Nephron progenitor cell (in vitro differentiated cells): ENCODE measurements around the gene CACNA1D.

ENCODE experiments used
- DNase-seq: peaks from one replicate; pipeline ENCODE4 v3.0.0; 2021
- H3K27ac Mint-ChIP-seq: 2 replicates; pipeline ENCODE4 v1.8.0; 2021; ENCODE audit warnings: mild to moderate bottlenecking, moderate library complexity, mixed read lengths
- H3K27me3 Mint-ChIP-seq: 2 replicates; pipeline ENCODE4 v1.8.0; 2021; ENCODE audit warnings: mild to moderate bottlenecking, low read depth, mixed read lengths; ENCODE audit not compliant: poor library complexity
- H3K36me3 Mint-ChIP-seq: 2 replicates; pipeline ENCODE4 v1.8.0; 2021; ENCODE audit warnings: low read depth, mixed read lengths
- H3K4me1 Mint-ChIP-seq: 2 replicates; pipeline ENCODE4 v1.8.0; 2021; ENCODE audit warnings: mixed read lengths
- H3K4me3 Mint-ChIP-seq: 2 replicates; pipeline ENCODE4 v1.8.0; 2021; ENCODE audit warnings: mild to moderate bottlenecking, moderate library complexity, mixed read lengths
- H3K9me3 Mint-ChIP-seq: 2 replicates; pipeline ENCODE4 v1.8.0; 2021; ENCODE audit warnings: mild to moderate bottlenecking, moderate library complexity, mixed read lengths
- TF ChIP-seq, protein P1 (sequence below): fragments of 200-600 bp; sonication (generic); IDR thresholded peaks from 2 replicates; pipeline ENCODE4 v1.5.0; 2021; ENCODE audit warnings: antibody characterized with exemption

The CACNA1D gene

DNA sequence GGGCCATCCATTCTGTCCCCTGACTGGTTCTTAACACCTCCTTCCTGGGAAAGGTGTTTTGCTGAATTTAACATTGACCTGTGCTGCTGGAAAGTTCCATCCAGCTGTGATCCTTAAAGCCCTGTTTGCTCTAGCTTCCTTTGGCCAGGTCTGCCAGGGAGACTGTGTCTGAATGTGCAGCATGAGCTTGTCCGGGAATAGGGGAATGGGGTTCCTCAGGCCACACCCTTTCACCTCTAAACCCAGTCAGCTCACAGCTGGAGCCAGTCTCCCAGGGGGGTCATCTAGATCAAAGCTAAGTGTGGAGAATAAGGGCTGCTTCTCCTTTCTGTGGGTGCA, 177.5 kb downstream of the CACNA1D start:
- no peak for DNase-seq
- TF ChIP-seq, protein P1, sequence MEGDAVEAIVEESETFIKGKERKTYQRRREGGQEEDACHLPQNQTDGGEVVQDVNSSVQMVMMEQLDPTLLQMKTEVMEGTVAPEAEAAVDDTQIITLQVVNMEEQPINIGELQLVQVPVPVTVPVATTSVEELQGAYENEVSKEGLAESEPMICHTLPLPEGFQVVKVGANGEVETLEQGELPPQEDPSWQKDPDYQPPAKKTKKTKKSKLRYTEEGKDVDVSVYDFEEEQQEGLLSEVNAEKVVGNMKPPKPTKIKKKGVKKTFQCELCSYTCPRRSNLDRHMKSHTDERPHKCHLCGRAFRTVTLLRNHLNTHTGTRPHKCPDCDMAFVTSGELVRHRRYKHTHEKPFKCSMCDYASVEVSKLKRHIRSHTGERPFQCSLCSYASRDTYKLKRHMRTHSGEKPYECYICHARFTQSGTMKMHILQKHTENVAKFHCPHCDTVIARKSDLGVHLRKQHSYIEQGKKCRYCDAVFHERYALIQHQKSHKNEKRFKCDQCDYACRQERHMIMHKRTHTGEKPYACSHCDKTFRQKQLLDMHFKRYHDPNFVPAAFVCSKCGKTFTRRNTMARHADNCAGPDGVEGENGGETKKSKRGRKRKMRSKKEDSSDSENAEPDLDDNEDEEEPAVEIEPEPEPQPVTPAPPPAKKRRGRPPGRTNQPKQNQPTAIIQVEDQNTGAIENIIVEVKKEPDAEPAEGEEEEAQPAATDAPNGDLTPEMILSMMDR, result no peak
- H3K27me3 Mint-ChIP-seq, result peaks cover 27% of the 10 kb centered on the region
- peaks cover 19% of the 10 kb centered on the region for H3K4me1 Mint-ChIP-seq
- H3K9me3 Mint-ChIP-seq, result no peaks in the 10 kb centered on the region
- H3K27ac Mint-ChIP-seq, result no peak overlapping the region
- H3K4me3 Mint-ChIP-seq, result no peak overlapping the region
- H3K36me3 Mint-ChIP-seq, result no peaks in the 10 kb centered on the region

GRCh38 chr3:53672981-53673380, 178.6 kb downstream of the CACNA1D start:
- no peak overlapping the region for H3K27ac Mint-ChIP-seq
- H3K27me3 Mint-ChIP-seq, result peaks cover 21% of the 10 kb centered on the region
- no peak overlapping the region for H3K4me3 Mint-ChIP-seq
- peaks cover 19% of the 10 kb centered on the region for H3K4me1 Mint-ChIP-seq
- TF ChIP-seq, protein P1, result no peak
- no peaks in the 10 kb centered on the region for H3K36me3 Mint-ChIP-seq
- H3K9me3 Mint-ChIP-seq, result no peaks in the 10 kb centered on the region
- no peak for DNase-seq

GRCh38 chr3:53673722-53674350, 179.4 kb downstream of the CACNA1D start:
- Mint-ChIP-seq H3K27ac (no peak overlapping the region), H3K36me3 (no peaks in the 10 kb centered on the region), H3K27me3 (peaks cover 14% of the 10 kb centered on the region), H3K4me1 (peaks cover 19% of the 10 kb centered on the region), H3K9me3 (no peaks in the 10 kb centered on the region), H3K4me3 (no peak overlapping the region)
- TF ChIP-seq, protein P1, result no peak
- DNase-seq, result no peak

DNA sequence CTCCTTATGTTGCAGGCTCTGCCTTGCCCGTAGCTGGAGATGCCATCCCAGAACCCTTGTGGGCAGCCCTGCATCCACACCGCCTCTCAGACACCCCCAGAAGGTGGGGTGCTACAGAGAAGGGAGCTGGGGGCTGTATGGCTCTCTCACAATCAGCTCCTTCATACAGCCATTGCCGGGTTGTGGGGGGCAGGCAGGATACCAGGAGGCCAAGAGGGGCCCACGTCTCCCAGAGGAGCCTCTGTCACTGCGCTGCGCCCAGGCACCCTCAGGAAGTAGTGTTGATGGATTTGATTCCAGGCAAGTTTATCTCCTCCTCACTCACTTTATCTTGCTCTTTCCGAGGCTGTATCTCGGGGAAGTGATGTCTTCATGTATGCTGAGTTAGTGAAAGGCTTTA, 180.2 kb downstream of the CACNA1D start:
- no peak for DNase-seq
- peaks cover 8% of the 10 kb centered on the region for H3K27me3 Mint-ChIP-seq
- TF ChIP-seq, protein P1, result no peak
- no peak overlapping the region for H3K27ac Mint-ChIP-seq
- no peaks in the 10 kb centered on the region for H3K9me3 Mint-ChIP-seq
- no peaks in the 10 kb centered on the region for H3K36me3 Mint-ChIP-seq
- H3K4me3 Mint-ChIP-seq, result no peak overlapping the region
- H3K4me1 Mint-ChIP-seq, result peaks cover 19% of the 10 kb centered on the region

DNA sequence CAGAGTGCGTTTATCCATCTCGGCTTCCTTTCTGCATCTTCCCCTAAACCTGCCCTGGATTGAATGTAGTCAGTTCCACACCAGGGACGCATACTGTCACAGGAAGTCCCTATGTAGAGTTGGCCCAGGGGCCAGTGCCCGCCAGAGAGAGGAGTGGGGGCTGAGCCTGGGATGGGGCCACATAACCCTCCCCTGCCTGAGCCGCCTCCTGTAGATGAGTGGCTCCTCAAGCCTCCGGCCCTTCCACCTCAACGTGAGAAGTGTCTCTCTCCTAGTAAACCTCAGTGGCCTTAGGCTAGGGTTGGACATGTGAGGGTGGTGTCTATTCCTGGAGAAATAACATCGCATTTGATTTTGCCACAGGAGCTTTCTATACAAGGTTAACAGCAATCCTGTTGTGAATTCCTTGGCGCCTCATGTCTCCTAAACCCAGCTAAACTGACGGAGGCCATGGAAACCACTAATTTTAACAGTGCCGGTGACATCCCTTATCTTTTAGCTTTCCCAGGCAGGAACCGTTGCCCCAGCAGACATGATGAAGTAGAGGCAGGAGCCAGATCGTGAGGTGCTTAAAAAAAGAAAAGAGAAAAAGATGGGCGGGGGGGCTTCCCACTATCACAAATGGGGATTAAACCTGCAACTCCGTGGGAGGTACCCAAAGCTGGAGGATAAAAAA, 180.7 kb downstream of the CACNA1D start:
- TF ChIP-seq, protein P1, result no peak
- Mint-ChIP-seq H3K27ac (no peak overlapping the region), H3K4me1 (peaks cover 19% of the 10 kb centered on the region), H3K9me3 (no peaks in the 10 kb centered on the region), H3K36me3 (no peaks in the 10 kb centered on the region), H3K4me3 (no peak overlapping the region), H3K27me3 (peaks cover 11% of the 10 kb centered on the region)
- no peak for DNase-seq

GRCh38 chr3:53675942-53676341, 181.5 kb downstream of the CACNA1D start:
- H3K4me3 Mint-ChIP-seq, result no peak overlapping the region
- H3K4me1 Mint-ChIP-seq, result peaks cover 19% of the 10 kb centered on the region

More at GRCh38 chr3:53675942-53676341, 181.5 kb downstream of the CACNA1D start:
- H3K27me3 Mint-ChIP-seq, result peaks cover 19% of the 10 kb centered on the region
- no peak overlapping the region for H3K27ac Mint-ChIP-seq
- no peak for DNase-seq
- no peaks in the 10 kb centered on the region for H3K36me3 Mint-ChIP-seq
- H3K9me3 Mint-ChIP-seq, result no peaks in the 10 kb centered on the region
- TF ChIP-seq, protein P1, result no peak
